ENCODE data around the gene SCLT1.

DNA sequence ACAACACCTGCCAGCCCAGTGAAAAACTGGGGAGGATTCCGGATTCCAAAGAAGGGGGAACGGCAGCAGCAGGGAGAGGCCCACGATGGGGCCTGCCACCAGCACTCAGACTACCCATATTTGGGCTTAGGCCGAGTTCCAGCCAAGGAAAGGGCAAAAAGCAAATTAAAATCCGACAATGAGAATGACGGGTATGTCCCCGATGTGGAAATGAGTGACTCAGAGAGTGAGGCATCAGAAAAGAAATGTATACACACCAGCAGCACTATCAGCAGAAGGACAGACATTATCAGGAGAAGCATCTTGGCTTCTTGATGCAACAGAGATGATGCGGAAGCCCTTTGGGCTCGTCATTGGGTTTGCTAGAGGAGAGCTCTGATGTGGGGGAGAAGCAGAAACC lies 221.4 kb downstream of the SCLT1 start:
- TF ChIP-seq GATA2 (IDR thresholded peaks at IDR 0.05; ENCODE audit: low read depth, low read length) (peak; percentile 12; the same call in 1 of the 2 replicates), GATA3 (IDR thresholded peaks at IDR 0.05; ENCODE audit: low read depth, low read length) (no peak)

Data from SH-SY5Y (cell line).